ENCODE data around the gene RASGEF1C. TPM values are rescaled to one million over a fixed set of nuclear protein-coding genes. Genes with fewer than 3 reads are reported as not detected.

The RASGEF1C gene
- total RNA-seq (ENCODE audit: low replicate concordance) = 0.26 and 1.7 TPM in 2 replicates

- Mint-ChIP-seq H3K36me3 (no peaks in the 10 kb centered on the region), H3K4me1 (peaks cover 8% of the 10 kb centered on the region), H3K9me3 (peaks cover 2% of the 10 kb centered on the region), H3K27ac (peak within 1 kb of the TSS; percentile 72), H3K27me3 (ENCODE audit: insufficient read depth, low read depth) (peaks cover 8% of the 10 kb centered on the region), H3K4me3 (peak within 1 kb of the TSS; percentile 83)
- peaks cover 35% of the 10 kb centered on the region for H3K27me3 ChIP-seq
- no peaks in the 10 kb centered on the region for H4K20me1 ChIP-seq (ENCODE audit: low read depth)
- H3K79me2 ChIP-seq (ENCODE audit: low read depth) = no peaks in the 10 kb centered on the region
- H3F3A ChIP-seq (ENCODE audit: low read depth) = peaks cover 7% of the 10 kb centered on the region
- peak within 1 kb of the TSS; percentile 54 for H3K4me3 ChIP-seq
- H3K9ac ChIP-seq = no peak within 1 kb of the TSS
- peak; percentile 93 for DNase-seq (ENCODE audit: low spot score)
- H3K36me3 ChIP-seq = no peaks in the 10 kb centered on the region
- H3K4me2 ChIP-seq = peak within 1 kb of the TSS; percentile 84
- no peaks in the 10 kb centered on the region for H3K4me1 ChIP-seq
- no peak within 1 kb of the TSS for H3K27ac ChIP-seq
- TF ChIP-seq EZH2 (IDR thresholded peaks at IDR 0.05) = no peak
- TF ChIP-seq CTCF (IDR thresholded peaks at IDR 0.05) = peak; percentile 47
- H2AFZ ChIP-seq (replicated peaks) = peak within 1 kb of the TSS; percentile 95
- no peaks in the 10 kb centered on the region for H3K9me3 ChIP-seq (ENCODE audit: low read depth)
These were observed at the start of gene RASGEF1C for GRCh38 chr5:180209137-180209581. TSS of gene RASGEF1C (minus strand) at chr5:180209211. CDS start at chr5:180138052, 71,159 bp downstream.

GRCh38 chr5:180253036-180253824 lies 44.2 kb upstream of the RASGEF1C start:
- Mint-ChIP-seq H3K4me3 (no peak overlapping the region), H3K9me3 (peaks cover 88% of the 10 kb centered on the region), H3K36me3 (peaks cover 83% of the 10 kb centered on the region), H3K27ac (no peak overlapping the region), H3K27me3 (ENCODE audit: insufficient read depth, low read depth) (peaks cover 5% of the 10 kb centered on the region), H3K4me1 (no peaks in the 10 kb centered on the region)
- no peak for DNase-seq (ENCODE audit: low spot score)
- no peak overlapping the region for H3K4me2 ChIP-seq
- H3K9me3 ChIP-seq (ENCODE audit: low read depth) = peaks cover 52% of the 10 kb centered on the region
- H3K36me3 ChIP-seq = peaks cover 18% of the 10 kb centered on the region
- H3K27ac ChIP-seq = no peak overlapping the region
- H2AFZ ChIP-seq (replicated peaks) = no peak overlapping the region
- no peaks in the 10 kb centered on the region for H4K20me1 ChIP-seq (ENCODE audit: low read depth)
- H3F3A ChIP-seq (ENCODE audit: low read depth) = no peaks in the 10 kb centered on the region
- H3K9ac ChIP-seq = no peak overlapping the region
- H3K79me2 ChIP-seq (ENCODE audit: low read depth) = no peaks in the 10 kb centered on the region
- no peaks in the 10 kb centered on the region for H3K4me1 ChIP-seq
- H3K27me3 ChIP-seq = no peaks in the 10 kb centered on the region
- no peak for TF ChIP-seq CTCF (IDR thresholded peaks at IDR 0.05)
- no peak for TF ChIP-seq EZH2phosphoT487 (IDR thresholded peaks at IDR 0.05)
- TF ChIP-seq EZH2 (IDR thresholded peaks at IDR 0.05) = no peak
- no peak overlapping the region for H3K4me3 ChIP-seq

GRCh38 chr5:180251887-180252286 lies 42.9 kb upstream of the RASGEF1C start:
- Histone ChIP-seq H3K27me3 (no peaks in the 10 kb centered on the region), H3K4me3 (no peak overlapping the region), H3K9ac (no peak overlapping the region), H3K27ac (no peak overlapping the region), H3K4me1 (no peaks in the 10 kb centered on the region), H3K79me2 (ENCODE audit: low read depth) (no peaks in the 10 kb centered on the region), H3K36me3 (peaks cover 5% of the 10 kb centered on the region), H4K20me1 (ENCODE audit: low read depth) (no peaks in the 10 kb centered on the region), H3F3A (ENCODE audit: low read depth) (no peaks in the 10 kb centered on the region), H2AFZ (replicated peaks) (no peak overlapping the region), H3K4me2 (no peak overlapping the region), H3K9me3 (ENCODE audit: low read depth) (peaks cover 39% of the 10 kb centered on the region)
- no peak overlapping the region for H3K4me3 Mint-ChIP-seq
- no peaks in the 10 kb centered on the region for H3K4me1 Mint-ChIP-seq
- no peak for DNase-seq (ENCODE audit: low spot score)
- no peak overlapping the region for H3K27ac Mint-ChIP-seq
- peaks cover 5% of the 10 kb centered on the region for H3K27me3 Mint-ChIP-seq (ENCODE audit: insufficient read depth, low read depth)
- TF ChIP-seq EZH2 (IDR thresholded peaks at IDR 0.05) (no peak), EZH2phosphoT487 (IDR thresholded peaks at IDR 0.05) (no peak), CTCF (IDR thresholded peaks at IDR 0.05) (no peak)
- peaks cover 87% of the 10 kb centered on the region for H3K9me3 Mint-ChIP-seq
- peaks cover 83% of the 10 kb centered on the region for H3K36me3 Mint-ChIP-seq
